GM18868 (cell line): ENCODE measurements around the gene STXBP6.
A peak's percentile ranks its signal among the peaks of the same experiment; 100 is the strongest.

Experiments used
- ATAC-seq: cut with Tn5 transposase; IDR thresholded peaks from one replicate; pipeline ENCODE4 v1.9.1; 2021; ENCODE audit warnings: mild to moderate bottlenecking, moderate library complexity; ENCODE audit not compliant: unreplicated experiment

The STXBP6 gene

GRCh38 chr14:25049568-25050268 is at the start of gene STXBP6:
Gene STXBP6 (minus strand): TSS chr14:25050147. CDS start chr14:24974818, 75,329 bp downstream.
- ATAC-seq, result peak; percentile 65

GRCh38 chr14:25097120-25097519 is 47.2 kb upstream of the STXBP6 start:
- no peak for ATAC-seq

GRCh38 chr14:25095736-25096437 is 45.9 kb upstream of the STXBP6 start:
- no peak for ATAC-seq

GRCh38 chr14:25094171-25094907 is 44.4 kb upstream of the STXBP6 start:
- no peak for ATAC-seq

- ATAC-seq, result no peak
Observed at GRCh38 chr14:25092258-25092740, 42.4 kb upstream of the STXBP6 start.

GRCh38 chr14:25090716-25091454 is 40.9 kb upstream of the STXBP6 start:
- ATAC-seq, result no peak

- ATAC-seq, result no peak
Observed at GRCh38 chr14:25090256-25090655, 40.3 kb upstream of the STXBP6 start.

GRCh38 chr14:25089496-25089895 is 39.5 kb upstream of the STXBP6 start:
- no peak for ATAC-seq

- ATAC-seq, result no peak
Observed at GRCh38 chr14:25086821-25087396, 37.0 kb upstream of the STXBP6 start.

- no peak for ATAC-seq
Observed at GRCh38 chr14:25086081-25086480, 36.1 kb upstream of the STXBP6 start.

GRCh38 chr14:25080682-25081081 is 30.7 kb upstream of the STXBP6 start:
- no peak for ATAC-seq

- ATAC-seq, result no peak
Observed at GRCh38 chr14:25079311-25079710, 29.4 kb upstream of the STXBP6 start.

GRCh38 chr14:25074099-25074685 is 24.2 kb upstream of the STXBP6 start:
- no peak for ATAC-seq

GRCh38 chr14:25069879-25070278 is 19.9 kb upstream of the STXBP6 start:
- no peak for ATAC-seq

GRCh38 chr14:25067600-25067999 is 17.7 kb upstream of the STXBP6 start:
- ATAC-seq, result no peak

GRCh38 chr14:25062022-25062321 is 12.0 kb upstream of the STXBP6 start:
- ATAC-seq, result peak; percentile 20

- peak; percentile 63 for ATAC-seq
Observed at GRCh38 chr14:25056688-25057078, 6.7 kb upstream of the STXBP6 start.

- peak; percentile 63 for ATAC-seq
Observed at GRCh38 chr14:25055992-25056687, 6.2 kb upstream of the STXBP6 start.

GRCh38 chr14:25055005-25055404 is 5.1 kb upstream of the STXBP6 start:
- no peak for ATAC-seq

GRCh38 chr14:25053585-25053984 is 3.6 kb upstream of the STXBP6 start:
- ATAC-seq, result no peak
